ENCODE results near the gene GABRE.
"Not testable (repeated sequence)": the region's sequence is repeated elsewhere in the genome, so short reads cannot be mapped to it uniquely, and the experiment has no call there.

GABRE gene

GRCh38 chrX:151966236-151966635 lies 8.2 kb downstream of the GABRE start:
- no peak for DNase-seq

GRCh38 chrX:151962034-151962433 lies 12.4 kb downstream of the GABRE start:
- DNase-seq = no peak

DNA sequence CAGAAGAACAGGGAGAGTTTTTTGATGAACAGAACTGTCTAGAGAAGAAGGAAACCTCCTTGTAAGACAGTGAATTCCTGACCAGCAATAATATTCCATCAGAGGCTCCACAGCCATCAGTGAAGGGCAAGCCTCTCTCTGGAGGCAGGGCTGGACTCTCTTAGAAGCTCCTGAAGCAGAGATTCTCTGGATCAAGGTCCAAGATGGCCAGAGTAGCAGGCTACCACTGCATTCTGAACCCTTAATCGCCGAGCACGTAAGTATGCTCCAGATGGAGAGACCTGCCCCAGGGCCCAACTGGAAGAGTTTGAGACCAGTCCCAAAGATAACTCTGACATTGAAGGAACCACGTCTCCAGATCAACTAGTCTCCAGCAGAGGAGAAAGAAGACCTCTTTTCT lies 16.4 kb downstream of the GABRE start:
- no peak for DNase-seq

- DNase-seq = no peak
Measured at GRCh38 chrX:151954730-151955129, 19.7 kb downstream of the GABRE start.

GRCh38 chrX:151938172-151938571 lies 36.3 kb downstream of the GABRE start:
- no peak for DNase-seq

GRCh38 chrX:151935358-151935757 lies 39.1 kb downstream of the GABRE start:
- no peak for DNase-seq

GRCh38 chrX:151929126-151929525 lies 45.4 kb downstream of the GABRE start:
- DNase-seq = no peak

DNA sequence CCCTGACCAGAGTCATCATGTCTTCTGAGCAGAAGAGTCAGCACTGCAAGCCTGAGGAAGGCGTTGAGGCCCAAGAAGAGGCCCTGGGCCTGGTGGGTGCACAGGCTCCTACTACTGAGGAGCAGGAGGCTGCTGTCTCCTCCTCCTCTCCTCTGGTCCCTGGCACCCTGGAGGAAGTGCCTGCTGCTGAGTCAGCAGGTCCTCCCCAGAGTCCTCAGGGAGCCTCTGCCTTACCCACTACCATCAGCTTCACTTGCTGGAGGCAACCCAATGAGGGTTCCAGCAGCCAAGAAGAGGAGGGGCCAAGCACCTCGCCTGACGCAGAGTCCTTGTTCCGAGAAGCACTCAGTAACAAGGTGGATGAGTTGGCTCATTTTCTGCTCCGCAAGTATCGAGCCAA lies 50.8 kb downstream of the GABRE start:
- DNase-seq = no peak

- DNase-seq = no peak
Measured at GRCh38 chrX:151922692-151923091, 51.8 kb downstream of the GABRE start.

DNA sequence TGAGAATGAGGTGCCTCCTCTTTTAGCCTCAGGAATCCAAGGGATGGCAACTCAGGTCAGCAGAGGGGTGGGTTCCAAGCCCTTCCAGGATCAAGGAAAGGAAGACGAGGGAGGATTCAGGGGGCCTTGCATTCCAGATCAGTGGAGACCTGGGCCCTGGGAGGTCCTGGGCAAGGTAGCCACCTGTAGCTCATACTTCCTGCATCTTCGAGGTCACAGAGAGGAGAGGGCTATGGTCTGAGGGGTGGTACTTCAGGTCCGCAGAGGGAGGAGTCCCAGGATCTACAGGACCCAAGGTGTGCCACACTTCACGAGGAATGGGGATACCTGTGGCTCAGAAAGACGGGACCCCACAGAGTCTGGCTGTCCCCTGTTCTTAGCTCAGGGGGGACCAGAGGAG lies 52.6 kb downstream of the GABRE start:
- DNase-seq = no peak

DNA sequence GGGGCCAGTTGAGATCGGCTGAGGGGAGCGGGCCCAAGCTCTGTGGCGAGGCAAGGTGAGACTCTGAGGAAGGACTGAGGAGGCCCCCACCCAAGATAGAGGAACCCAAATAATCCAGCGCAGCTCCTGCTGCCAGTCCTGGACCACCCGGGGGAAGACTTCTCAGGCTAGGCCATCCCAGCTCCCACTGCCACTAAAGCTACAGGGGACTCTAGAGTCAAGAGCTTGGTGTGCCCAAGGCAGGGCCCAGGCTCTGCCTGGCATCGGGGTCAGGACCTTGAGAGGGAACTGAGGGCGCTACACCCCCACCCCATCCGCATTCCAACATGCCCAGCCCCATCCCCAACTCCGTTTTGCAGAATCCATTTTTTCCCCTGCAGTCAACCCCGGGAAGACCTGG lies 53.2 kb downstream of the GABRE start:
- no peak for DNase-seq

- no peak for DNase-seq
Measured at GRCh38 chrX:151920530-151920929, 53.9 kb downstream of the GABRE start.

GRCh38 chrX:151920101-151920500 lies 54.4 kb downstream of the GABRE start:
- no peak for DNase-seq

- DNase-seq = no peak
Measured at GRCh38 chrX:151919610-151920009, 54.9 kb downstream of the GABRE start.

DNA sequence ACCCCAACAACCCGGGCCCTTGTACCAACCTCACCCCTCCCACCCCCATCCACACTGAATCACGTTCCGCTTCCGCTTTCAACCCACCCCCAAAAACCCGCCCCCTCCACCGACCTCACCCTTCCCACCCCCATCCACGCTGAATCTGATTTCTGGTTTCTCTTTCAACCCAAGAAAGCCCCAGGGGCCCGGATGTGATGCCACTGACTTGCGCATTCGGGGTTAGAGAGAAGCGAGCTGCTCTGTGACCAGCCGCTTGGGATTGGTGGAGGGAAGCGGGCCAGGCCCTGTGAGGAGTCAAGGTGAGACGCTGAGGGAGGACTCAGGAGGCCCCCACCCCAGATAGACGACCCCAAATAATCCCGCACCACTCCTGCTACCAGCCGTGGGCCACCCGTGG lies 55.7 kb downstream of the GABRE start:
- DNase-seq = not testable (repeated sequence)

DNA sequence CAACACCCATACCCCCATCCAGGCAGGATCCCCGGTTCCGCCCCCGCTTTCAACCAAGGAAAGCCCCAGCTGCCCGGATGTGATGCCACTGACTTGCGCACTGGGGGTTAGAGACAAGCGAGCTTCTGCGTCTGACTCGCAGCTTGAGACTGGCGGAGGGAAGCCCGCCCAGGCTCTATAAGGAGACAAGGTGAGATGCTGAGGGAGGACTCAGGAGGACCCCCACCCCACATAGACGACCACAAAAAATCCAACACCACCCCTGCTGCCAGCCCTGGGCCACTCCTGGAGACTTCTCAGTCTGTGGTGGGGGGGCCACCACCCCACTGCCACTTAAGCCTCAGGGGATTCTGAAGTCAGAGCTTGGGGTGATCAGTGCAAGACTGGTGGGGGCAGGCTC lies 61.7 kb downstream of the GABRE start, which contains the start of gene MAGEA4:
MAGEA4 (plus strand) TSS at position 110 of the 400 bp plus-strand sequence. CDS start 10,776 bp downstream, outside the sequence.
- DNase-seq = no peak

GRCh38 chrX:151912221-151912620 lies 62.3 kb downstream of the GABRE start:
- DNase-seq = no peak

DNA sequence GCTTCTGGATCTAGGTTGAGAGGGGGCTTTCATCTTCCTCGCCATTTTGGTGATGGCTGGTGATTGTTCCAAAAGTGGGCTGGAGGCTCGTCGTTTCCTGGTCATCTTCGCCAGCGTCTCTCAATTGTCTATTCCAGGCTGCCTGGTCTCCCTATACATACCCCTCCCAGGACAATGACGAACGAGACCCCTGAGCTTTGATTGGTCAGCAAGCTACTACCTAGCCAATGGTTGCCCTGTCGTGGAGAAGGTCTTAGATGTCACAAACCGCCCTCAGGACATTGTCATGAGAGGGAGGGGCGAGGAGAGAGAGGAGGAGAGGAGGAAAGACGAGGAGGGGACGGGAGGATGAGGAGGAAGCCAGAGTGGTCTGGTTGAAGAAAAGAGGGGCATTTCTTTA lies 69.5 kb downstream of the GABRE start:
- no peak for DNase-seq
